ENCODE data around the gene ATP2C2. TPM values are rescaled to one million over a fixed set of nuclear protein-coding genes. Genes with fewer than 3 reads are reported as not detected.

ATP2C2 gene
- total and polyA plus RNA-seq, 11 donors, result 0.17 TPM; not detected in 10

DNA sequence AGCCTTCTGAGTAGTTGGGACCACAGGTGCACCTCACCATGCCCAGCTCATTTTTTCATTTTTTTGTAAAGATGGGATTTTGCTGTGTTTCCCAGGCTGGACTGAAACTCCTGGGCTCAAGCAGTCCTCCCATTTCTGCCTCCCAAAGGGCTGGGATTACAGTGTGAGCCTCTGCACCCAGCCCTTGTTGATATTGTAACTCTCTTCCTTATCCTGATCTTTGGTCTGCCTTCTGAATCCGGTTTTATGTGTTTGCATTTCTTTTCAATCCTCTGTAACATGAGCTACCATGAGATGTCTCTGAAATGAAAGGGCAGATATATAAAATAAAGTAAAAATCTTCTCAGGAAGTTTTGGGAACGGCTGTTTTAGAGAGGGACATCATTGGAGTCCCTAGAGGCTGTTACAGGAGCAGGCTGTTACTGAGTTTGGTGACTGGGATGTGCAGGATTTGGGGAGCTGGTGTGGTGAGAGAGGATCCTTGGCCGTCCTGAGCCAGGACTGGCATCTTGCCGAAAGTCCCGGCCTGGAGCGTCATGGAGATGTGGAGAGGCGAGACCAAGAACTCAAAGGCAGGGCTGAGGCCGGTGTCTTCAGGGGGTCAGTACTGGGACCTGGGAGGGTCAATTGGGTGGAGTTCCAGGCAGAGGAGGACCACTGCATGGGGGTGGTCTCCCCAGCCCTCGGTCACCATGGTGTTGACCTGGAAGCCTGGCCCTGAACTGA is 39.4 kb downstream of the ATP2C2 start:
- peaks cover 0 to 41% (median 13%) of the 10 kb centered on the region in 9 donors for H3K27me3 ChIP-seq
- H3K9me3 ChIP-seq, result no peaks in the 10 kb centered on the region
- H3K27ac ChIP-seq, result no peak overlapping the region
- DNase-seq, result no peak
- intact Hi-C loops (cut with DNase I), result no loop called here
- H3K4me3 ChIP-seq, result no peak overlapping the region
- TF ChIP-seq, protein P1, sequence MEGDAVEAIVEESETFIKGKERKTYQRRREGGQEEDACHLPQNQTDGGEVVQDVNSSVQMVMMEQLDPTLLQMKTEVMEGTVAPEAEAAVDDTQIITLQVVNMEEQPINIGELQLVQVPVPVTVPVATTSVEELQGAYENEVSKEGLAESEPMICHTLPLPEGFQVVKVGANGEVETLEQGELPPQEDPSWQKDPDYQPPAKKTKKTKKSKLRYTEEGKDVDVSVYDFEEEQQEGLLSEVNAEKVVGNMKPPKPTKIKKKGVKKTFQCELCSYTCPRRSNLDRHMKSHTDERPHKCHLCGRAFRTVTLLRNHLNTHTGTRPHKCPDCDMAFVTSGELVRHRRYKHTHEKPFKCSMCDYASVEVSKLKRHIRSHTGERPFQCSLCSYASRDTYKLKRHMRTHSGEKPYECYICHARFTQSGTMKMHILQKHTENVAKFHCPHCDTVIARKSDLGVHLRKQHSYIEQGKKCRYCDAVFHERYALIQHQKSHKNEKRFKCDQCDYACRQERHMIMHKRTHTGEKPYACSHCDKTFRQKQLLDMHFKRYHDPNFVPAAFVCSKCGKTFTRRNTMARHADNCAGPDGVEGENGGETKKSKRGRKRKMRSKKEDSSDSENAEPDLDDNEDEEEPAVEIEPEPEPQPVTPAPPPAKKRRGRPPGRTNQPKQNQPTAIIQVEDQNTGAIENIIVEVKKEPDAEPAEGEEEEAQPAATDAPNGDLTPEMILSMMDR (IDR thresholded peaks at IDR 0.05), result no peak
- TF ChIP-seq POLR2A (IDR thresholded peaks at IDR 0.05), result no peak
- 73 to 83% (median 78%) methylated on average over 9 of the region's 9 CpGs for WGBS, 4 donors
- no peaks in the 10 kb centered on the region for H3K4me1 ChIP-seq
- ATAC-seq, result peak in 1 of 4 donors; percentile 20
- H3K36me3 ChIP-seq, result no peaks in the 10 kb centered on the region

DNA sequence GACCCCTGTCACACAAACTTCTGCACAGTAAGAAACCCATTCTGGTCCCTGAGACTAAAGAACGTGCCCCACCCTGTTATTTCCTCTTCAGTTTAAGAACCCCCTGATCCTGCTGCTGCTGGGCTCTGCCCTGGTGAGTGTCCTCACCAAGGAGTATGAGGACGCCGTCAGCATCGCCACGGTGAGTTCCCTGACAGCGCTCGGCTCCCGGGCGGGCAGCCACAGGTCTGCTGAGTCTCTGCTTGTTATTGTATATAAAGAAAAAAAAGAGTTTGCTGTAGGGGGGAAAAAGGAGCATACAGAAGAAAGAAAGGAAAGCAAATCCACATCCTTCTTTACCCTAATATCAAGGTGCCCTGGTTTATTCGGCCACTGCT is 40.0 kb downstream of the ATP2C2 start:
- intact Hi-C loops (cut with DNase I), result no loop called here

DNA sequence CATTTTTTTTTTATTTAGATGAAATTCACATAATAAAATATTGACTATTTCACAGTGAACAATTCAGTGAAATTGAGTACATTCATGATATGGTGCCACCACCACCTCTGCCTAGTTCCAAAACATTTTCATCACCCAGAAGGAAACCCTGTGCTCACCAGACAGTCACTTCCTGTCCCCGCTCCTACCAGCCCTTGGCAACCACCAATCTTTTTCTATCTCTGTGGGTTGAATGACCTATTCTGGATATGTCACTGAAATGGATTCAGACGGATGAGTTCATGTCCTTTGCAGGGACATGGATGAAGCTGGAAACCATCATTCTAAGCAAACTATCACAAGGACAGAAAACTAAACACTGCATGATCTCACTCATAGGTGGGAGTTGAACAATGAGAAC is 40.5 kb downstream of the ATP2C2 start:
- no peak for ATAC-seq

More for the DNA sequence above, 40.0 kb downstream of the ATP2C2 start:
- TF ChIP-seq POLR2A (IDR thresholded peaks at IDR 0.05), result no peak
- TF ChIP-seq, protein P1 (IDR thresholded peaks at IDR 0.05), result no peak
- Histone ChIP-seq H3K9me3 (no peaks in the 10 kb centered on the region), H3K4me1 (no peaks in the 10 kb centered on the region), H3K36me3 (no peaks in the 10 kb centered on the region), H3K27ac (no peak overlapping the region), H3K27me3 (peaks cover 0 to 41% (median 13%) of the 10 kb centered on the region in 9 donors), H3K4me3 (no peak overlapping the region)
- ATAC-seq (no peak), DNase-seq (no peak)
- 73 to 85% (median 78%) methylated on average over 10 of the region's 10 CpGs for WGBS, 4 donors

More for the DNA sequence above, 40.5 kb downstream of the ATP2C2 start:
- intact Hi-C loops (cut with DNase I), result no loop called here
- Histone ChIP-seq H3K36me3 (no peaks in the 10 kb centered on the region), H3K9me3 (no peaks in the 10 kb centered on the region), H3K27ac (no peak overlapping the region), H3K4me3 (no peak overlapping the region), H3K4me1 (no peaks in the 10 kb centered on the region), H3K27me3 (peaks cover 0 to 41% (median 13%) of the 10 kb centered on the region in 9 donors)
- TF ChIP-seq, protein P1 (IDR thresholded peaks at IDR 0.05), result no peak
- no peak for TF ChIP-seq POLR2A (IDR thresholded peaks at IDR 0.05)
- no peak for DNase-seq
- WGBS, 4 donors, result 49 to 63% (median 58%) methylated on average over 2 of the region's 2 CpGs

Data from heart left ventricle (tissue), 16 donors.